ENCODE results near the gene PIGR. TPM values are rescaled to one million over a fixed set of nuclear protein-coding genes. Genes with fewer than 3 reads are reported as not detected.

PIGR gene
- total and polyA plus RNA-seq, 10 of the 15 experiments (the other 5 are each of a cell fraction or from before 2014, with no cell fraction given) = 0.96 to 7.6 (median 1.8) TPM

DNA sequence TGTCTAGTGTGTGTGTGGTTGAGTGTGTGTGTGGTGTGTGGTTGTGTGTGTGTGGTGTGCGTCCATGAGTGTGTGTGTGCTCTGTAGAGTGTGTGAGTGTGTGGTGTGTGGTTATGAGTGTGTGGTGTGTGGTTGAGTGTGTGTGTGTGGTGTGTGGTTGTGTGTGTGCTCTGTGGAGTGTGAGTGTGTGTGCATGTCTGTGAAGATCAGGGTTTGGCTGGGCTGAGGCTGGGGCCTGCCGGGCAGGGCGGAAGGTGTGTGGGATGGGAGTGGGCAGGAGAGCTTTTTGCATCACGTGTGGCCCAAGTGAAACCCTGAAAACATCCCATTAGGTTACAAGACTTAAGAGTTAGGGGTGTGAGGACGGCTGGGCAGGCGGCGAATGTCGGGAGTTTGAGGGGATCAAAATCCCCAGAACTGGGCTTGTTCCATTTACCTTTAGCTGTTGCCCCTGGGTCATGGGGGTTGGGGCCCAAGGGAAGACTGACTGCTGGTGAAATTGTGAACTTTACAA, 21.6 kb downstream of the PIGR start:
- Histone ChIP-seq H3K79me2 (ENCODE audit: control insufficient read depth, insufficient read depth, low read length) (peaks cover 47% of the 10 kb centered on the region), H4K20me1 (ENCODE audit: control insufficient read depth, insufficient read depth) (no peaks in the 10 kb centered on the region), H3K27me3 (replicated peaks in 1 of 2; ENCODE audit: control insufficient read depth in 2 of 2, insufficient read depth in 2 of 2, low read length in 1 of 2) (no peaks in the 10 kb centered on the region), H3K4me3 (no peak overlapping the region), H3K4me2 (ENCODE audit: control insufficient read depth, insufficient read depth) (peak overlapping the region; percentile 95), H2AFZ (ENCODE audit: control insufficient read depth, low read depth, low read length) (0 out of 2 replicates have a peak overlapping the region, but pooled peaks have one; percentile 29), H3K9ac (ENCODE audit: control insufficient read depth, insufficient read depth, low read length) (peak overlapping the region; percentile 94), H3K36me3 (ENCODE audit: control insufficient read depth in 2 of 2, insufficient read depth in 2 of 2, low read length in 1 of 2) (no peaks in the 10 kb centered on the region), H3K4me1 (ENCODE audit: control insufficient read depth, insufficient read depth, low read length) (peaks cover 46% of the 10 kb centered on the region), H3K9me3 (replicated peaks; ENCODE audit: control insufficient read depth, insufficient read depth, low read length) (no peaks in the 10 kb centered on the region), H3K27ac (ENCODE audit: control insufficient read depth, insufficient read depth) (peak overlapping the region; percentile 99)
- SMC1A ChIA-PET (ENCODE audit: uncharacterized antibody, unreplicated experiment) = interaction anchor here (0.6 to 4.3 kb wide), 21 partner anchors 9 to 261 kb away, joined by 3 to 41 read pairs (median 4); partner anchors contain the start of genes IL19 and PFKFB2
- in situ Hi-C loops (cut with MboI) = loop anchor here (10.0 kb wide), 1 partner anchor 410 kb away; no protein-coding TSS in a partner anchor
- intact Hi-C loops (cut with micrococcal nuclease; ENCODE audit: unreplicated experiment) = loop anchor here (2.0 to 5.0 kb wide), 3 partner anchors 46 to 242 kb away; partner anchors contain the start of genes FCAMR and MAPKAPK2
- CTCF ChIA-PET = interaction anchor here (0.6 to 13.5 kb wide), 12 partner anchors 7 to 115 kb away, joined by 3 to 643 read pairs (median 6); partner anchors contain the start of gene FCMR
- RAD21 ChIA-PET (ENCODE audit: unreplicated experiment) = interaction anchor here (0.7 to 13.5 kb wide), 10 partner anchors 7 to 185 kb away, joined by 3 to 371 read pairs (median 6); partner anchors contain the start of genes FCMR, IL10 and IL19
- POLR2A ChIA-PET = interaction anchor here (0.7 to 13.3 kb wide), 8 partner anchors 8 to 158 kb away, joined by 3 to 222 read pairs (median 6); partner anchors contain the start of genes FCMR and IL19
- FAIRE-seq = no peak
- BruUV-seq (replicated peaks) = no TSS peak
- no peak for DNase-seq (ENCODE audit: low read depth, low spot score)
- ATAC-seq = peak; percentile 50
- 2% methylated on average over 8 of the region's 8 CpGs for WGBS (ENCODE audit: insufficient coverage, insufficient replicate concordance, low lambda C conversion rate, missing lambda C conversion rate)
- TF ChIP-seq, protein P1, sequence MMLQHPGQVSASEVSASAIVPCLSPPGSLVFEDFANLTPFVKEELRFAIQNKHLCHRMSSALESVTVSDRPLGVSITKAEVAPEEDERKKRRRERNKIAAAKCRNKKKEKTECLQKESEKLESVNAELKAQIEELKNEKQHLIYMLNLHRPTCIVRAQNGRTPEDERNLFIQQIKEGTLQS (IDR thresholded peaks at IDR 0.05; ENCODE audit: borderline replicate concordance, extremely low read depth, low read depth, low read length) = peak; percentile 19; the same call in 1 of the 2 replicates
- TF ChIP-seq SREBF2 (IDR thresholded peaks at IDR 0.05; ENCODE audit: low read length) (no peak), PRDM15 (CRISPR knock-in tag; IDR thresholded peaks at IDR 0.05) (no peak), IKZF2 (IDR thresholded peaks at IDR 0.05) (peak in 1 of 2 experiments; percentile 83; a peak in 2 of 4 replicates), FOXK2 (IDR thresholded peaks at IDR 0.05) (no peak), STAT1 (conservative IDR thresholded peaks at IDR 0.05) (no peak), PAX5 (IDR thresholded peaks at IDR 0.05; ENCODE audit: borderline replicate concordance, low read depth, low read length) (peak; percentile 57; the same call in 1 of the 2 replicates), MAX (IDR thresholded peaks at IDR 0.05; ENCODE audit: low read depth, low read length) (0 out of 2 replicates have a peak, but pooled peaks have one; percentile 16), BACH1 (IDR thresholded peaks at IDR 0.05; ENCODE audit: borderline replicate concordance) (0 out of 2 replicates have a peak, but pooled peaks have one; percentile 21), BCL11A (IDR thresholded peaks at IDR 0.05; ENCODE audit: low read depth, low read length) (peak; percentile 27; the same call in 1 of the 2 replicates), RAD21 (IDR thresholded peaks at IDR 0.05; ENCODE audit: insufficient read depth, low read depth, low read length) (no peak), POLR2A (IDR thresholded peaks at IDR 0.05; ENCODE audit: low read depth, low read length) (peak; percentile 67)
- TF ChIP-seq, protein P2, sequence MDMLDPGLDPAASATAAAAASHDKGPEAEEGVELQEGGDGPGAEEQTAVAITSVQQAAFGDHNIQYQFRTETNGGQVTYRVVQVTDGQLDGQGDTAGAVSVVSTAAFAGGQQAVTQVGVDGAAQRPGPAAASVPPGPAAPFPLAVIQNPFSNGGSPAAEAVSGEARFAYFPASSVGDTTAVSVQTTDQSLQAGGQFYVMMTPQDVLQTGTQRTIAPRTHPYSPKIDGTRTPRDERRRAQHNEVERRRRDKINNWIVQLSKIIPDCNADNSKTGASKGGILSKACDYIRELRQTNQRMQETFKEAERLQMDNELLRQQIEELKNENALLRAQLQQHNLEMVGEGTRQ (IDR thresholded peaks at IDR 0.05; ENCODE audit: borderline replicate concordance, low read depth, low read length) = peak; percentile 72
- TF ChIP-seq, protein P3, sequence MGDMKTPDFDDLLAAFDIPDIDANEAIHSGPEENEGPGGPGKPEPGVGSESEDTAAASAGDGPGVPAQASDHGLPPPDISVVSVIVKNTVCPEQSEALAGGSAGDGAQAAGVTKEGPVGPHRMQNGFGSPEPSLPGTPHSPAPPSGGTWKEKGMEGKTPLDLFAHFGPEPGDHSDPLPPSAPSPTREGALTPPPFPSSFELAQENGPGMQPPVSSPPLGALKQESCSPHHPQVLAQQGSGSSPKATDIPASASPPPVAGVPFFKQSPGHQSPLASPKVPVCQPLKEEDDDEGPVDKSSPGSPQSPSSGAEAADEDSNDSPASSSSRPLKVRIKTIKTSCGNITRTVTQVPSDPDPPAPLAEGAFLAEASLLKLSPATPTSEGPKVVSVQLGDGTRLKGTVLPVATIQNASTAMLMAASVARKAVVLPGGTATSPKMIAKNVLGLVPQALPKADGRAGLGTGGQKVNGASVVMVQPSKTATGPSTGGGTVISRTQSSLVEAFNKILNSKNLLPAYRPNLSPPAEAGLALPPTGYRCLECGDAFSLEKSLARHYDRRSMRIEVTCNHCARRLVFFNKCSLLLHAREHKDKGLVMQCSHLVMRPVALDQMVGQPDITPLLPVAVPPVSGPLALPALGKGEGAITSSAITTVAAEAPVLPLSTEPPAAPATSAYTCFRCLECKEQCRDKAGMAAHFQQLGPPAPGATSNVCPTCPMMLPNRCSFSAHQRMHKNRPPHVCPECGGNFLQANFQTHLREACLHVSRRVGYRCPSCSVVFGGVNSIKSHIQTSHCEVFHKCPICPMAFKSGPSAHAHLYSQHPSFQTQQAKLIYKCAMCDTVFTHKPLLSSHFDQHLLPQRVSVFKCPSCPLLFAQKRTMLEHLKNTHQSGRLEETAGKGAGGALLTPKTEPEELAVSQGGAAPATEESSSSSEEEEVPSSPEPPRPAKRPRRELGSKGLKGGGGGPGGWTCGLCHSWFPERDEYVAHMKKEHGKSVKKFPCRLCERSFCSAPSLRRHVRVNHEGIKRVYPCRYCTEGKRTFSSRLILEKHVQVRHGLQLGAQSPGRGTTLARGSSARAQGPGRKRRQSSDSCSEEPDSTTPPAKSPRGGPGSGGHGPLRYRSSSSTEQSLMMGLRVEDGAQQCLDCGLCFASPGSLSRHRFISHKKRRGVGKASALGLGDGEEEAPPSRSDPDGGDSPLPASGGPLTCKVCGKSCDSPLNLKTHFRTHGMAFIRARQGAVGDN (IDR thresholded peaks at IDR 0.05) = peak; percentile 41
